K562 (cell line): ENCODE measurements around the gene FYTTD1. TPM values are rescaled to one million over a fixed set of nuclear protein-coding genes. Genes with fewer than 3 reads are reported as not detected.
A peak's percentile ranks its signal among the peaks of the same experiment; 100 is the strongest.

Experiments
- ATAC-seq: fragments of 200-7000 bp; cut with Tn5 transposase; 3 replicates; pipeline ENCODE4 v1.9.1; 2020; ENCODE audit warnings: moderate library complexity
- BruUV-seq: library from RNA; stranded (reverse); fragments of 400-500 nt; replicated peaks from 2 replicates; lab custom pipeline; 2021; lab: Mats Ljungman, UMichigan
- CTCF ChIA-PET: fragments of 300-600 bp; formaldehyde crosslinking; extraction: SDS; loops from one replicate; lab custom pipeline; 2021; ENCODE audit warnings: low intra/inter-chr PET ratio; lab: Yijun Ruan, JAX
- POLR2A ChIA-PET: fragments of 300-600, 350-650 bp; sonication (Branson Sonifier 250); formaldehyde crosslinking; extraction: SDS; loops from one replicate; lab custom pipeline; 2021; ENCODE audit warnings: antibody characterized with exemption, inconsistent platforms; lab: Yijun Ruan, JAX
- DNase-seq, 4 experiments: peaks; one replicate each; pipeline versions ENCODE4 v3.0.0 to v3.0.0-alpha.2; 2011 to 2018; ENCODE audit warnings: low spot score in 3 of 4, mixed read lengths in 3 of 4; ENCODE audit errors: extremely low read depth in 1 of 4
- FAIRE-seq: peaks from 2 replicates; lab custom pipeline; 2011; peaks lifted over from hg19 to GRCh38; lab: Jason Lieb, UNC
- H2AFZ ChIP-seq: 2 replicates; pipeline ENCODE4 v1.6.0; 2011; ENCODE audit warnings: low read depth, low read length, control low read depth, inconsistent platforms
- H3K27ac ChIP-seq: fragments of 200-600 bp; 3 replicates; pipeline ENCODE4 v1.8.0; 2011; ENCODE audit warnings: low read depth, mild to moderate bottlenecking, control low read depth, inconsistent platforms, low read length, moderate library complexity, mixed read lengths; ENCODE audit errors: extremely low read depth
- H3K27me3 ChIP-seq, 2 experiments: fragments of 300-600 bp in 1 of 2; 2 replicates in 1 of 2; 3 replicates in 1 of 2; pipeline versions ENCODE4 v1.6.0 to v1.8.0; 2011; ENCODE audit warnings: inconsistent platforms in 2 of 2, low read length in 2 of 2, mild to moderate bottlenecking in 1 of 2, mixed read lengths in 1 of 2, moderate library complexity in 1 of 2; ENCODE audit not compliant: control insufficient read depth in 2 of 2, insufficient read depth in 2 of 2
- H3K36me3 ChIP-seq: fragments of 300-600 bp; 3 replicates; pipeline ENCODE4 v1.8.0; 2011; ENCODE audit warnings: mild to moderate bottlenecking, low read length, inconsistent platforms; ENCODE audit not compliant: control insufficient read depth, insufficient read depth
- H3K4me1 ChIP-seq, 2 experiments: fragments of 200-600 bp in 1 of 2; replicated peaks in 1 of 2; 2 replicates in 1 of 2; 3 replicates in 1 of 2; pipeline versions ENCODE4 v1.5.1 to v1.8.0; 2011; ENCODE audit warnings: inconsistent platforms in 2 of 2, low read length in 2 of 2, mild to moderate bottlenecking in 1 of 2, mixed read lengths in 1 of 2, moderate library complexity in 1 of 2; ENCODE audit not compliant: control insufficient read depth in 2 of 2, insufficient read depth in 2 of 2
- H3K4me2 ChIP-seq: 2 replicates; pipeline ENCODE4 v1.6.1; 2011; ENCODE audit warnings: low read length, control low read depth, inconsistent platforms, mixed read lengths; ENCODE audit not compliant: insufficient read depth
- H3K4me3 ChIP-seq: fragments of 200-600 bp; sonication (generic), shearing (Covaris generic); 2 replicates; pipeline ENCODE4 v1.5.1; 2016; ENCODE audit warnings: control low read depth, inconsistent platforms
- H3K79me2 ChIP-seq: fragments of 200-600 bp; 3 replicates; pipeline ENCODE4 v1.8.0; 2011; ENCODE audit warnings: low read length, inconsistent platforms; ENCODE audit not compliant: control insufficient read depth, insufficient read depth
- H3K9ac ChIP-seq, 2 experiments: 2 replicates each; pipeline versions ENCODE4 v1.6.0 to v1.6.1; 2011; ENCODE audit warnings: low read depth in 2 of 2, low read length in 2 of 2, control low read depth in 1 of 2, inconsistent platforms in 1 of 2, mild to moderate bottlenecking in 1 of 2, mixed read lengths in 1 of 2; ENCODE audit not compliant: insufficient read depth in 1 of 2
- H3K9me1 ChIP-seq: one replicate; pipeline ENCODE4 v1.6.0; 2011; ENCODE audit warnings: inconsistent platforms, mild to moderate bottlenecking, low read length, moderate library complexity; ENCODE audit not compliant: control insufficient read depth, insufficient read depth
- H3K9me3 ChIP-seq: replicated peaks from 2 replicates; pipeline ENCODE4 v1.5.1; 2011; ENCODE audit warnings: low read depth, low read length, inconsistent platforms; ENCODE audit not compliant: control insufficient read depth, insufficient read depth
- H4K20me1 ChIP-seq: replicated peaks from 2 replicates; pipeline ENCODE4 v1.6.1; 2011; ENCODE audit warnings: low read length, inconsistent platforms, mixed read lengths; ENCODE audit not compliant: control insufficient read depth, insufficient read depth
- FOXA3 ChIP-seq, 2 experiments: fragments of 450-650 bp in 1 of 2; sonication (generic) in 1 of 2; formaldehyde crosslinking; IDR thresholded peaks in 1 of 2; conservative IDR thresholded peaks in 1 of 2; 2 replicates each; pipeline versions ENCODE4 v1.4.0 to v1.8.0; 2020 to 2022; ENCODE audit warnings: mild to moderate bottlenecking in 2 of 2, missing genetic modification reagents in 1 of 2
- NFYB ChIP-seq: IDR thresholded peaks from 2 replicates; pipeline ENCODE4 v1.6.1; 2011; ENCODE audit warnings: mild to moderate bottlenecking, moderate library complexity; ENCODE audit not compliant: insufficient read length; ENCODE audit errors: extremely low read depth
- PTRF ChIP-seq: fragments of 450-650 bp; IDR thresholded peaks from 2 replicates; pipeline ENCODE4 v1.6.1; 2016; ENCODE audit warnings: mild to moderate bottlenecking, missing genetic modification characterization, missing compliant biosample characterization
- TAF15 ChIP-seq: fragments of 200-400 bp; formaldehyde crosslinking; IDR thresholded peaks from 2 replicates; pipeline ENCODE4 v1.6.1; 2017; ENCODE audit warnings: mild to moderate bottlenecking, low read depth, low read length, moderate library complexity
- TCF3 ChIP-seq: sonication (generic); formaldehyde crosslinking; IDR thresholded peaks from 2 replicates; pipeline ENCODE4 v1.4.0; 2020; ENCODE audit warnings: mild to moderate bottlenecking, missing genetic modification reagents
- WGBS: fragments of 100-300 bp; shearing (Covaris generic); methylation state at CpG from one replicate; pipeline ENCODE4 v1.1.6; 2016; ENCODE audit warnings: low coverage, mixed read lengths; ENCODE audit not compliant: insufficient coverage; ENCODE audit errors: missing lambda C conversion rate; 5-methylcytosine and 5-hydroxymethylcytosine counted together
- in situ Hi-C: fragments of 300-500 bp; cut with MboI; formaldehyde crosslinking; loops from 4 replicates; pipeline ENCODE4 v1.15.0; 2018; ENCODE audit warnings: inconsistent platforms, mixed read lengths
- intact Hi-C: fragments of 100-400 bp; cut with micrococcal nuclease; formaldehyde crosslinking; loops from 2 replicates; pipeline ENCODE4 v1.14.2; 2022
- polyA plus RNA-seq, 8 experiments: library from polyadenylated mRNA; depleted of rRNA in 4 of 8; stranded (reverse) in 5 of 8; unstranded in 3 of 8; fragments of >200 nt; fragmentation: Nextera tagmentation in 2 of 8; fragmentation: Illumina TruSeq in 1 of 8; extraction: Ambion mirVana in 2 of 8; extraction: Trizol in 1 of 8; gene quantifications; 2 replicates each; pipeline versions ENCODE4 v1.2.1 to v1.2.3, GENCODE V29; 2011 to 2014; ENCODE audit warnings: inconsistent platforms in 1 of 8, missing spikeins in 1 of 8
- total RNA-seq, 7 experiments: library from RNA; depleted of rRNA in 6 of 7; stranded (reverse); fragments of >200 nt in 6 of 7; fragmentation: Illumina TruSeq in 2 of 7; extraction: Trizol in 2 of 7; gene quantifications; 2 replicates each; pipeline versions ENCODE4 v1.2.1 to v1.2.3, GENCODE V29; 2011 to 2021; ENCODE audit warnings: low replicate concordance in 1 of 7
- TF ChIP-seq, protein P1 (sequence below): fragments of 450-650 bp; formaldehyde crosslinking; IDR thresholded peaks from 2 replicates; pipeline ENCODE4 v1.4.0; 2020; ENCODE audit warnings: mild to moderate bottlenecking, moderate library complexity
- TF ChIP-seq, protein P2 (sequence below): fragments of 200-400 bp; formaldehyde crosslinking; IDR thresholded peaks from 2 replicates; pipeline ENCODE4 v1.6.1; 2017; ENCODE audit warnings: mild to moderate bottlenecking, low read depth, low read length, moderate library complexity

Gene FYTTD1
- total and polyA plus RNA-seq, 9 of the 15 experiments (the other 6 are each of a cell fraction or from before 2014, with no cell fraction given), result 35.7 to 106 (median 76.3) TPM

DNA sequence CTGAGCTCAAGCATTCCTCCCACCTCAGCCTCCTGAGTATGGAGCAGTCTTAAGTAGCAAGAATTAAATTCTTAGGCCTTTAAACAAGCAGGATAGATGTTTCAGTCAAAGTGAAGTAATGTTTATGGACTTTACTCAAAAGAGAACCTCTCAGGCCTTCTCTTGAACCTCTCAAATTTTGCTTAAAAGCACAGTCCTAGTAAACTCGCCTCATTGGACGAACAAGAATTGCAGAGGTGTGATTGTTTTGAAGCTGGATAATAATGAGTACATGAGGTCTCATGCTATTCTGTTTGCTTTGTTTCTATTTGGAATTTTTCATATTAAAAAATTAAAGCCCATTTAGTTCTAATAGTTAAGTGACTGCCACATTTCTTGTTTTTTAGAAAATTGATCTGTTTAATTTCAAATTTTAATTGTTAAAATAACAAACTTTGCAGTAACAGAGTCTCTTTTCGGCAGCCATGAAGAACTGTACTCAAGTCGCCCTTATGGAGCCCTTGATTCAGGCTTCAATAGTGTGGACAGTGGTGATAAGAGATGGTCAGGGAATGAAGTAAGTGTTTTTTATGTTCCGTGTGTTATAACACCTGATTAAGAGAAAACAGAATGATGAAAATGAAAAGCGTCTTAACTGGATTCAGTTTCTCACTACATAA, 80.8 kb downstream of the FYTTD1 start:
- Histone ChIP-seq H3K79me2 (no peaks in the 10 kb centered on the region), H3K4me2 (no peak overlapping the region), H3K27ac (no peak overlapping the region), H4K20me1 (no peaks in the 10 kb centered on the region), H3K36me3 (peaks cover 54% of the 10 kb centered on the region; the same call in 2 of the 3 replicates), H3K9me3 (no peaks in the 10 kb centered on the region), H3K9me1 (no peaks in the 10 kb centered on the region), H2AFZ (no peak overlapping the region), H3K9ac (no peak overlapping the region), H3K4me1 (no peaks in the 10 kb centered on the region), H3K4me3 (no peak overlapping the region), H3K27me3 (no peaks in the 10 kb centered on the region)
- ChIA-PET CTCF (no interaction called here), POLR2A (no interaction called here)
- in situ Hi-C loops (no loop called here), intact Hi-C loops (no loop called here)
- TF ChIP-seq TCF3 (CRISPR knock-in tag) (no peak), TAF15 (no peak), PTRF (tag) (no peak), FOXA3 (CRISPR knock-in tag; conservative IDR thresholded peaks at IDR 0.05 in 1 of 2, IDR thresholded peaks at IDR 0.05 in 1 of 2) (no peak), NFYB (no peak)
- TF ChIP-seq, protein P1, sequence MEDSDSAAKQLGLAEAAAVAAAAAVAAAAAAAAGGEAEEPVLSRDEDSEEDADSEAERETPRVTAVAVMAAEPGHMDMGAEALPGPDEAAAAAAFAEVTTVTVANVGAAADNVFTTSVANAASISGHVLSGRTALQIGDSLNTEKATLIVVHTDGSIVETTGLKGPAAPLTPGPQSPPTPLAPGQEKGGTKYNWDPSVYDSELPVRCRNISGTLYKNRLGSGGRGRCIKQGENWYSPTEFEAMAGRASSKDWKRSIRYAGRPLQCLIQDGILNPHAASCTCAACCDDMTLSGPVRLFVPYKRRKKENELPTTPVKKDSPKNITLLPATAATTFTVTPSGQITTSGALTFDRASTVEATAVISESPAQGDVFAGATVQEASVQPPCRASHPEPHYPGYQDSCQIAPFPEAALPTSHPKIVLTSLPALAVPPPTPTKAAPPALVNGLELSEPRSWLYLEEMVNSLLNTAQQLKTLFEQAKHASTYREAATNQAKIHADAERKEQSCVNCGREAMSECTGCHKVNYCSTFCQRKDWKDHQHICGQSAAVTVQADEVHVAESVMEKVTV (CRISPR knock-in tag), result no peak
- TF ChIP-seq, protein P2, sequence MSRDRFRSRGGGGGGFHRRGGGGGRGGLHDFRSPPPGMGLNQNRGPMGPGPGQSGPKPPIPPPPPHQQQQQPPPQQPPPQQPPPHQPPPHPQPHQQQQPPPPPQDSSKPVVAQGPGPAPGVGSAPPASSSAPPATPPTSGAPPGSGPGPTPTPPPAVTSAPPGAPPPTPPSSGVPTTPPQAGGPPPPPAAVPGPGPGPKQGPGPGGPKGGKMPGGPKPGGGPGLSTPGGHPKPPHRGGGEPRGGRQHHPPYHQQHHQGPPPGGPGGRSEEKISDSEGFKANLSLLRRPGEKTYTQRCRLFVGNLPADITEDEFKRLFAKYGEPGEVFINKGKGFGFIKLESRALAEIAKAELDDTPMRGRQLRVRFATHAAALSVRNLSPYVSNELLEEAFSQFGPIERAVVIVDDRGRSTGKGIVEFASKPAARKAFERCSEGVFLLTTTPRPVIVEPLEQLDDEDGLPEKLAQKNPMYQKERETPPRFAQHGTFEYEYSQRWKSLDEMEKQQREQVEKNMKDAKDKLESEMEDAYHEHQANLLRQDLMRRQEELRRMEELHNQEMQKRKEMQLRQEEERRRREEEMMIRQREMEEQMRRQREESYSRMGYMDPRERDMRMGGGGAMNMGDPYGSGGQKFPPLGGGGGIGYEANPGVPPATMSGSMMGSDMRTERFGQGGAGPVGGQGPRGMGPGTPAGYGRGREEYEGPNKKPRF, result no peak
- ATAC-seq, result no peak
- no peak for DNase-seq
- BruUV-seq, result no TSS peak
- WGBS, result 67% methylated on average over 6 of the region's 6 CpGs
- peak; percentile 29 for FAIRE-seq
